OCI-LY7 (cell line): ENCODE measurements around the gene ADAMTS6. TPM values are rescaled to one million over a fixed set of nuclear protein-coding genes. Genes with fewer than 3 reads are reported as not detected.

Experiments used
- BruUV-seq: library from RNA; stranded (reverse); fragments of 400-500 nt; replicated peaks from 2 replicates; lab custom pipeline; 2021; lab: Mats Ljungman, UMichigan
- CTCF ChIA-PET: fragments of 300-600 bp; sonication (Branson Sonifier 250); formaldehyde crosslinking; loops from one replicate; lab custom pipeline; 2022; ENCODE audit warnings: antibody characterized with exemption; ENCODE audit not compliant: unreplicated experiment; lab: Charles Lee
- POLR2A ChIA-PET: fragments of 300-600 bp; sonication (Branson Sonifier 250); formaldehyde crosslinking; loops from one replicate; lab custom pipeline; 2022; ENCODE audit warnings: antibody characterized with exemption; lab: Charles Lee
- DNase-seq: peaks from one replicate; pipeline ENCODE4 v3.0.0-alpha.2; 2015; ENCODE audit warnings: low spot score
- H2AFZ ChIP-seq: fragments of 200-600 bp; sonication (generic), shearing (Covaris generic); 2 replicates; pipeline ENCODE4 v1.6.1; 2014; ENCODE audit warnings: mild to moderate bottlenecking, antibody characterized with exemption, low read length, moderate library complexity
- H3K27ac ChIP-seq: fragments of 200-600 bp; sonication (generic); 2 replicates; pipeline ENCODE4 v1.5.1; 2014; ENCODE audit warnings: mixed run types, low read depth, mild to moderate bottlenecking, moderate library complexity, low read length, inconsistent platforms; ENCODE audit not compliant: poor library complexity, severe bottlenecking
- H3K36me3 ChIP-seq: fragments of 200-600 bp; sonication (generic); 2 replicates; pipeline ENCODE4 v1.6.1; 2014; ENCODE audit warnings: mild to moderate bottlenecking, antibody characterized with exemption, low read length, moderate library complexity, mixed read lengths; ENCODE audit not compliant: insufficient read depth
- H3K4me1 ChIP-seq: fragments of 200-600 bp; sonication (generic); 2 replicates; pipeline ENCODE4 v1.5.1; 2014; ENCODE audit warnings: mild to moderate bottlenecking, low read length; ENCODE audit not compliant: insufficient read depth, poor library complexity, severe bottlenecking
- H3K4me2 ChIP-seq: fragments of 200-600 bp; sonication (generic); 2 replicates; pipeline ENCODE4 v1.6.1; 2014; ENCODE audit warnings: mild to moderate bottlenecking, low read length
- H3K4me3 ChIP-seq: fragments of 200-600 bp; sonication (generic); 2 replicates; pipeline ENCODE4 v1.5.1; 2014; ENCODE audit warnings: mild to moderate bottlenecking, low read depth, low read length; ENCODE audit not compliant: poor library complexity, severe bottlenecking
- H3K79me2 ChIP-seq: fragments of 200-600 bp; sonication (generic); 2 replicates; pipeline ENCODE4 v1.6.1; 2016; ENCODE audit warnings: low read depth, mild to moderate bottlenecking, low read length, moderate library complexity, mixed read lengths; ENCODE audit not compliant: insufficient read depth
- H3K9me2 ChIP-seq: fragments of 200-600 bp; sonication (generic); 2 replicates; pipeline ENCODE4 v1.6.1; 2016; ENCODE audit warnings: mild to moderate bottlenecking, low read length, mixed read lengths; ENCODE audit not compliant: insufficient read depth
- H3K9me3 ChIP-seq: fragments of 200-600 bp; sonication (generic); 2 replicates; pipeline ENCODE4 v1.6.1; 2014; ENCODE audit warnings: mild to moderate bottlenecking, mixed run types, low read length, mixed read lengths
- H4K20me1 ChIP-seq: fragments of 200-600 bp; sonication (generic); 2 replicates; pipeline ENCODE4 v1.6.1; 2014; ENCODE audit warnings: mild to moderate bottlenecking, antibody characterized with exemption, low read length, moderate library complexity, mixed read lengths; ENCODE audit not compliant: insufficient read depth
- EZH2phosphoT487 ChIP-seq: fragments of 200-600 bp; sonication (generic); IDR thresholded peaks from 2 replicates; pipeline ENCODE4 v1.6.1; 2018; ENCODE audit warnings: low read depth, borderline replicate concordance, mild to moderate bottlenecking, mixed run types, antibody characterized with exemption, low read length, moderate library complexity, mixed read lengths
- intact Hi-C: fragments of 100-400 bp; cut with micrococcal nuclease; formaldehyde crosslinking; loops from one replicate; pipeline ENCODE4 v1.10.0; 2022; ENCODE audit not compliant: unreplicated experiment
- total RNA-seq, 2 experiments: library from RNA; depleted of rRNA in 1 of 2; stranded (reverse); fragments of >200 nt in 1 of 2; shearing (Covaris generic) in 1 of 2; gene quantifications; 2 replicates each; pipeline ENCODE4 v1.2.3, GENCODE V29; 2014 to 2022
- TF ChIP-seq, protein P1 (sequence below): fragments of 200-600 bp; sonication (generic); conservative IDR thresholded peaks from 2 replicates; pipeline ENCODE4 v1.5.1; 2014; ENCODE audit warnings: mild to moderate bottlenecking, antibody characterized with exemption, low read length, moderate library complexity, mixed read lengths

ADAMTS6 gene
- total RNA-seq, 2 experiments from 2014 or later: 13.9 to 18.1 TPM

DNA sequence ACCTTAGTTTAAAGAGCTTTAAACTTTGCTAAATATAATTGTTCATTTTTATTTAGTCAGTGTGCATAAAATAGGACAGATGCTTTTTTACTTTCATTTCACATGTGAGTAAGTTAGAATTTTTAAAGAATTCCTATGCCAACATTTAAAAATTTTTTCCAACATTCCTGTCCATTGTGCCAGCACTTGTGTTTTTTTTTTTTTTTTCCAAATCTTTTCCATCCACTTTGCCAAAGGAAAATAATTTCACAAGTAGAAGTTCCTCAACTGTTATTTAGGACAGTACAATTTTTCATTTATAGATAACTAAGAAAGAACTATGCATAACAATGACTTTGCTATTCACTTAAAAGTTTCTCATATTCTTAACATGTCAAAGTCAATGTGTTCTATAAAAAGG, 189.5 kb downstream of the ADAMTS6 start:
- BruUV-seq: no TSS peak
- Histone ChIP-seq H3K4me3 (no peak overlapping the region), H3K79me2 (no peaks in the 10 kb centered on the region), H3K4me1 (peaks cover 5% of the 10 kb centered on the region), H3K9me3 (no peaks in the 10 kb centered on the region), H4K20me1 (no peaks in the 10 kb centered on the region), H3K27ac (no peak overlapping the region), H3K36me3 (no peaks in the 10 kb centered on the region), H3K9me2 (no peaks in the 10 kb centered on the region), H3K4me2 (no peak overlapping the region), H2AFZ (no peak overlapping the region)
- intact Hi-C loops: no loop called here
- TF ChIP-seq, protein P1, sequence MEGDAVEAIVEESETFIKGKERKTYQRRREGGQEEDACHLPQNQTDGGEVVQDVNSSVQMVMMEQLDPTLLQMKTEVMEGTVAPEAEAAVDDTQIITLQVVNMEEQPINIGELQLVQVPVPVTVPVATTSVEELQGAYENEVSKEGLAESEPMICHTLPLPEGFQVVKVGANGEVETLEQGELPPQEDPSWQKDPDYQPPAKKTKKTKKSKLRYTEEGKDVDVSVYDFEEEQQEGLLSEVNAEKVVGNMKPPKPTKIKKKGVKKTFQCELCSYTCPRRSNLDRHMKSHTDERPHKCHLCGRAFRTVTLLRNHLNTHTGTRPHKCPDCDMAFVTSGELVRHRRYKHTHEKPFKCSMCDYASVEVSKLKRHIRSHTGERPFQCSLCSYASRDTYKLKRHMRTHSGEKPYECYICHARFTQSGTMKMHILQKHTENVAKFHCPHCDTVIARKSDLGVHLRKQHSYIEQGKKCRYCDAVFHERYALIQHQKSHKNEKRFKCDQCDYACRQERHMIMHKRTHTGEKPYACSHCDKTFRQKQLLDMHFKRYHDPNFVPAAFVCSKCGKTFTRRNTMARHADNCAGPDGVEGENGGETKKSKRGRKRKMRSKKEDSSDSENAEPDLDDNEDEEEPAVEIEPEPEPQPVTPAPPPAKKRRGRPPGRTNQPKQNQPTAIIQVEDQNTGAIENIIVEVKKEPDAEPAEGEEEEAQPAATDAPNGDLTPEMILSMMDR: no peak
- no peak for TF ChIP-seq EZH2phosphoT487
- POLR2A ChIA-PET: interaction anchor here (0.7 to 1.6 kb wide), 3 partner anchors 19 to 72 kb away, joined by 3 to 6 read pairs (median 4); no protein-coding TSS in a partner anchor
- no peak for DNase-seq
- CTCF ChIA-PET: no interaction called here

DNA sequence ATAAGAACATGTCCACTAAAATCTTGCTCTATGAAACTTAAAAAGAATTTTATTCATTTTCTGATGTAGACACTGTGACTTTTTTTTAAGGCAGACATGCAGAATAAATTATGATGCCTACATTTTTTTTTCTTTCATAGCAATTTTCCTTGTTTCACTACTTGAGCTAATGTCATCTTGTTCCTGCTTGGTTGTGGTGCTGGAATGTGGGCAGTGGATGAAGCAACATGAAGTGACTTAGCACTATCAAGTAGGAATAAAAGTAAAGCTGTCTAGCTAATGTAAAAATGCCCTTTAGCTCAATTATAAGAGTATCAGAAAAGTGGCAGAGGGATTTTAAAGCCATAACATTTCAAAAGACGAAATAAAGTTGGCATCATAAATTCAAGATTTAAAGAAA, 191.0 kb downstream of the ADAMTS6 start:
- Histone ChIP-seq H3K4me3 (no peak overlapping the region), H3K27ac (no peak overlapping the region), H4K20me1 (no peaks in the 10 kb centered on the region), H3K4me2 (no peak overlapping the region), H3K4me1 (peaks cover 5% of the 10 kb centered on the region), H3K9me2 (no peaks in the 10 kb centered on the region), H3K9me3 (no peaks in the 10 kb centered on the region), H2AFZ (no peak overlapping the region), H3K79me2 (no peaks in the 10 kb centered on the region), H3K36me3 (no peaks in the 10 kb centered on the region)
- no peak for DNase-seq
- BruUV-seq: no TSS peak
- ChIA-PET CTCF (no interaction called here), POLR2A (interaction anchor here (1.6 kb wide), 1 partner anchor 29 kb away, joined by 3 read pairs; no protein-coding TSS in a partner anchor)
- TF ChIP-seq EZH2phosphoT487: no peak
- TF ChIP-seq, protein P1: no peak
- intact Hi-C loops: no loop called here

- POLR2A ChIA-PET: interaction anchor here (1.2 kb wide), 1 partner anchor 9 kb away, joined by 3 read pairs; no protein-coding TSS in a partner anchor
- Histone ChIP-seq H3K4me2 (no peak overlapping the region), H3K36me3 (no peaks in the 10 kb centered on the region), H3K27ac (no peak overlapping the region), H3K4me3 (no peak overlapping the region), H3K9me2 (no peaks in the 10 kb centered on the region), H3K4me1 (peaks cover 5% of the 10 kb centered on the region), H2AFZ (no peak overlapping the region), H4K20me1 (no peaks in the 10 kb centered on the region), H3K79me2 (no peaks in the 10 kb centered on the region), H3K9me3 (no peaks in the 10 kb centered on the region)
- intact Hi-C loops: no loop called here
- CTCF ChIA-PET: no interaction called here
- no peak for DNase-seq
- TF ChIP-seq EZH2phosphoT487: no peak
- TF ChIP-seq, protein P1: no peak
- no TSS peak for BruUV-seq
These were observed 193.1 kb downstream of the ADAMTS6 start for GRCh38 chr5:65288657-65289056.
